ENCODE results near the gene LIPC. TPM values are rescaled to one million over a fixed set of nuclear protein-coding genes. Genes with fewer than 3 reads are reported as not detected.

LIPC gene
- total RNA-seq, 4 donors from 2014 or later, result 0.28 to 0.51 TPM; not detected in 2

GRCh38 chr15:58451826-58452225 is 20.0 kb downstream of the LIPC start:
- no peak for DNase-seq
- no peaks in the 10 kb centered on the region for H3K9me3 ChIP-seq
- no peaks in the 10 kb centered on the region for H3K4me1 ChIP-seq
- H3K27me3 ChIP-seq, result no peaks in the 10 kb centered on the region
- H3K36me3 ChIP-seq, result no peaks in the 10 kb centered on the region
- no peak for TF ChIP-seq CTCF (IDR thresholded peaks at IDR 0.05)
- no peak for TF ChIP-seq POLR2A (IDR thresholded peaks at IDR 0.05)
- H3K4me3 ChIP-seq, result no peak overlapping the region
- H3K27ac ChIP-seq, result no peak overlapping the region
- intact Hi-C loops (cut with DNase I; ENCODE audit: low total_unique reads), result no loop called here

- no peaks in the 10 kb centered on the region for H3K4me1 ChIP-seq
- TF ChIP-seq CTCF (IDR thresholded peaks at IDR 0.05) (no peak), POLR2A (IDR thresholded peaks at IDR 0.05) (no peak)
- DNase-seq, result no peak
These were observed 21.0 kb downstream of the LIPC start for GRCh38 chr15:58452775-58453174.

GRCh38 chr15:58453931-58454793 is 22.4 kb downstream of the LIPC start:
- intact Hi-C loops (cut with DNase I; ENCODE audit: low total_unique reads), result no loop called here
- no peaks in the 10 kb centered on the region for H3K27me3 ChIP-seq
- H3K4me1 ChIP-seq, result no peaks in the 10 kb centered on the region
- no peak overlapping the region for H3K27ac ChIP-seq
- no peaks in the 10 kb centered on the region for H3K36me3 ChIP-seq
- no peak for DNase-seq
- TF ChIP-seq POLR2A (IDR thresholded peaks at IDR 0.05), result no peak
- TF ChIP-seq CTCF (IDR thresholded peaks at IDR 0.05), result no peak
- no peak overlapping the region for H3K4me3 ChIP-seq
- no peaks in the 10 kb centered on the region for H3K9me3 ChIP-seq

More at GRCh38 chr15:58452775-58453174, 21.0 kb downstream of the LIPC start:
- no peak overlapping the region for H3K27ac ChIP-seq
- no peaks in the 10 kb centered on the region for H3K27me3 ChIP-seq
- no peaks in the 10 kb centered on the region for H3K36me3 ChIP-seq
- H3K9me3 ChIP-seq, result no peaks in the 10 kb centered on the region
- no peak overlapping the region for H3K4me3 ChIP-seq
- intact Hi-C loops (cut with DNase I; ENCODE audit: low total_unique reads), result no loop called here

- Histone ChIP-seq H3K27me3 (no peaks in the 10 kb centered on the region), H3K27ac (no peak overlapping the region), H3K9me3 (no peaks in the 10 kb centered on the region), H3K36me3 (no peaks in the 10 kb centered on the region), H3K4me3 (no peak overlapping the region), H3K4me1 (no peaks in the 10 kb centered on the region)
- TF ChIP-seq POLR2A (IDR thresholded peaks at IDR 0.05), result no peak
- no peak for TF ChIP-seq CTCF (IDR thresholded peaks at IDR 0.05)
- no peak for DNase-seq
- intact Hi-C loops (cut with DNase I; ENCODE audit: low total_unique reads), result no loop called here
These were observed 23.2 kb downstream of the LIPC start for GRCh38 chr15:58454950-58455401.

GRCh38 chr15:58457466-58457965 is 25.7 kb downstream of the LIPC start:
- intact Hi-C loops (cut with DNase I; ENCODE audit: low total_unique reads), result no loop called here
- no peak for TF ChIP-seq CTCF (IDR thresholded peaks at IDR 0.05)
- no peak for DNase-seq
- H3K36me3 ChIP-seq, result no peaks in the 10 kb centered on the region
- H3K4me1 ChIP-seq, result no peaks in the 10 kb centered on the region
- no peaks in the 10 kb centered on the region for H3K9me3 ChIP-seq
- no peaks in the 10 kb centered on the region for H3K27me3 ChIP-seq
- H3K27ac ChIP-seq, result peak overlapping the region in 1 of 2 donors; percentile 2
- H3K4me3 ChIP-seq, result no peak overlapping the region
